ENCODE measurements around the gene KCNIP4. TPM values are rescaled to one million over a fixed set of nuclear protein-coding genes. Genes with fewer than 3 reads are reported as not detected.

The KCNIP4 gene
- polyA plus RNA-seq, 3 donors: 0.09 to 0.25 TPM; not detected in 1

DNA sequence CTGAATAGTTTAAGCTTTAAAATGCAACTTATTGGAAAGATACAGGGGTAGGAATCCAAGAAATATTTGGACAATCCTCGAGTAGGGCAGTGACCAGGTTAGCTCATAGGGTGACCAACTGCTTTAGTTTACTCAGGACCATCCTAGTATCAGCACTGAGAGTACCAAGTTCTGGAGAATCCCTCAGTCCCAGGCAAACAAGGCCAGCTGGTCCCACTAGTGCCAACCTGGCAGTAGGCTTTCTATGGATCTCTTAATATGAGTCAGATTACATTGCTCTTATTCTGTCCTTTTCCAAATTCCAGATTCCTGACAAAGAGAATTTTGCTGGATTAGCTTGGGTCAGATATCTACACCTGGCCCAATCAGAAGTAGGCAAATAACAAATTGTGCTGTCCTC lies 493.7 kb downstream of the KCNIP4 start:
- H3K27me3 ChIP-seq (ENCODE audit: control insufficient read depth in 2 of 2, insufficient read depth in 2 of 2, low read length in 2 of 2): no peaks in the 10 kb centered on the region
- H3K36me3 Mint-ChIP-seq: no peaks in the 10 kb centered on the region
- WGBS (ENCODE audit: insufficient coverage): 50% methylated on average over 1 of the region's 1 CpG
- no peak overlapping the region for H3K4me2 ChIP-seq (replicated peaks; ENCODE audit: extremely low read depth, low read length, poor library complexity, severe bottlenecking)
- DNase-seq: no peak
- H3K9me3 ChIP-seq (replicated peaks in 1 of 2; ENCODE audit: control insufficient read depth in 1 of 2, insufficient read depth in 1 of 2, low read length in 2 of 2): no peaks in the 10 kb centered on the region
- H3K9me3 Mint-ChIP-seq: peaks cover 0 to 2% (median 0%) of the 10 kb centered on the region in 7 donors
- no peaks in the 10 kb centered on the region for H3K4me1 ChIP-seq (ENCODE audit: control insufficient read depth in 1 of 2, insufficient read depth in 2 of 2, low read length in 2 of 2)
- no peaks in the 10 kb centered on the region for H3K79me2 ChIP-seq (ENCODE audit: insufficient read depth, low read length)
- H3K27ac Mint-ChIP-seq: no peak overlapping the region
- no peaks in the 10 kb centered on the region for H3K36me3 ChIP-seq (replicated peaks in 1 of 2; ENCODE audit: control insufficient read depth in 1 of 2, insufficient read depth in 2 of 2, low read length in 2 of 2)
- H3K4me1 Mint-ChIP-seq: no peaks in the 10 kb centered on the region
- H2AFZ ChIP-seq (ENCODE audit: insufficient read depth, low read depth, low read length, poor library complexity, severe bottlenecking): no peak overlapping the region
- TF ChIP-seq, protein P1, sequence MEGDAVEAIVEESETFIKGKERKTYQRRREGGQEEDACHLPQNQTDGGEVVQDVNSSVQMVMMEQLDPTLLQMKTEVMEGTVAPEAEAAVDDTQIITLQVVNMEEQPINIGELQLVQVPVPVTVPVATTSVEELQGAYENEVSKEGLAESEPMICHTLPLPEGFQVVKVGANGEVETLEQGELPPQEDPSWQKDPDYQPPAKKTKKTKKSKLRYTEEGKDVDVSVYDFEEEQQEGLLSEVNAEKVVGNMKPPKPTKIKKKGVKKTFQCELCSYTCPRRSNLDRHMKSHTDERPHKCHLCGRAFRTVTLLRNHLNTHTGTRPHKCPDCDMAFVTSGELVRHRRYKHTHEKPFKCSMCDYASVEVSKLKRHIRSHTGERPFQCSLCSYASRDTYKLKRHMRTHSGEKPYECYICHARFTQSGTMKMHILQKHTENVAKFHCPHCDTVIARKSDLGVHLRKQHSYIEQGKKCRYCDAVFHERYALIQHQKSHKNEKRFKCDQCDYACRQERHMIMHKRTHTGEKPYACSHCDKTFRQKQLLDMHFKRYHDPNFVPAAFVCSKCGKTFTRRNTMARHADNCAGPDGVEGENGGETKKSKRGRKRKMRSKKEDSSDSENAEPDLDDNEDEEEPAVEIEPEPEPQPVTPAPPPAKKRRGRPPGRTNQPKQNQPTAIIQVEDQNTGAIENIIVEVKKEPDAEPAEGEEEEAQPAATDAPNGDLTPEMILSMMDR (IDR thresholded peaks at IDR 0.05): no peak
- no peak overlapping the region for H3K27ac ChIP-seq (ENCODE audit: low read depth in 1 of 2, low read length in 2 of 2)
- H3K4me3 Mint-ChIP-seq: no peak overlapping the region
- no peaks in the 10 kb centered on the region for H4K20me1 ChIP-seq (ENCODE audit: insufficient read depth, low read length)
- H3K9ac ChIP-seq (ENCODE audit: insufficient read depth, low read length, poor library complexity, severe bottlenecking): no peak overlapping the region
- intact Hi-C loops (cut with micrococcal nuclease): no loop called here
- H3K4me3 ChIP-seq (replicated peaks in 1 of 3; ENCODE audit: low read depth in 2 of 3, low read length in 3 of 3): no peak overlapping the region
- no peaks in the 10 kb centered on the region for H3K27me3 Mint-ChIP-seq (ENCODE audit: low read depth in 3 of 3)

DNA sequence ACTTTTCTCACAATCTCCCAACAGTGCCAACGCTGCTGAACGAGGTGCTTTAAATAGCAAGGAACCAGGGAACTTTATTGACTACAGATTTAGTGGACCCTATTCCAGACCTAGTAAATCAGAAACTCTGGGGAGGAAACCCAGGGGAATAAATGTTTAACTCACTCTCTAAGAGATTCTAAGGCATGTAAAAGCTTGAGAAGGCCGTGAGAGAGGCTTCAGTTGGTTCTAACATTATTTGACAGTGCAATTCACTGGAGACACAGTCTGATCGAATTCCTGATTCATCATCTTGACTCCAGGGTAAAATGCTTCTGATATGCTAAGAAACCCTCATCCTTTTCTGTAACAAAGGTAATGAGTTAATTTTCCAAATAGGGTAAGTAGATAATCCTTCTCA lies 494.4 kb downstream of the KCNIP4 start:
- DNase-seq: no peak
- no peaks in the 10 kb centered on the region for H3K27me3 Mint-ChIP-seq (ENCODE audit: low read depth in 3 of 3)
- TF ChIP-seq, protein P1 (IDR thresholded peaks at IDR 0.05): no peak
- Histone ChIP-seq H3K27me3 (ENCODE audit: control insufficient read depth in 2 of 2, insufficient read depth in 2 of 2, low read length in 2 of 2) (no peaks in the 10 kb centered on the region), H3K9me3 (replicated peaks in 1 of 2; ENCODE audit: control insufficient read depth in 1 of 2, insufficient read depth in 1 of 2, low read length in 2 of 2) (no peaks in the 10 kb centered on the region), H3K27ac (ENCODE audit: low read depth in 1 of 2, low read length in 2 of 2) (no peak overlapping the region), H4K20me1 (ENCODE audit: insufficient read depth, low read length) (no peaks in the 10 kb centered on the region), H3K4me1 (ENCODE audit: control insufficient read depth in 1 of 2, insufficient read depth in 2 of 2, low read length in 2 of 2) (no peaks in the 10 kb centered on the region), H3K4me3 (replicated peaks in 1 of 3; ENCODE audit: low read depth in 2 of 3, low read length in 3 of 3) (no peak overlapping the region), H3K79me2 (ENCODE audit: insufficient read depth, low read length) (no peaks in the 10 kb centered on the region), H3K4me2 (replicated peaks; ENCODE audit: extremely low read depth, low read length, poor library complexity, severe bottlenecking) (no peak overlapping the region), H2AFZ (ENCODE audit: insufficient read depth, low read depth, low read length, poor library complexity, severe bottlenecking) (no peak overlapping the region), H3K36me3 (replicated peaks in 1 of 2; ENCODE audit: control insufficient read depth in 1 of 2, insufficient read depth in 2 of 2, low read length in 2 of 2) (no peaks in the 10 kb centered on the region), H3K9ac (ENCODE audit: insufficient read depth, low read length, poor library complexity, severe bottlenecking) (no peak overlapping the region)
- H3K27ac Mint-ChIP-seq: no peak overlapping the region
- WGBS (ENCODE audit: insufficient coverage): 81% methylated on average over 3 of the region's 4 CpGs
- no peak overlapping the region for H3K4me3 Mint-ChIP-seq
- no peaks in the 10 kb centered on the region for H3K4me1 Mint-ChIP-seq
- intact Hi-C loops (cut with micrococcal nuclease): no loop called here
- H3K36me3 Mint-ChIP-seq: no peaks in the 10 kb centered on the region
- H3K9me3 Mint-ChIP-seq: peaks cover 0 to 2% (median 0%) of the 10 kb centered on the region in 7 donors

All from CD14-positive monocyte (primary cell).